ENCODE results near the gene PRTG. TPM values are rescaled to one million over a fixed set of nuclear protein-coding genes. Genes with fewer than 3 reads are reported as not detected.

Gene PRTG
- total and polyA plus RNA-seq, 2 of the 13 experiments (the other 11 are each of a cell fraction or from before 2014, with no cell fraction given): 13.2 to 22.3 TPM

- no peak for TF ChIP-seq GMEB2 (CRISPR knock-in tag; IDR thresholded peaks at IDR 0.05; ENCODE audit: low read depth)
- TF ChIP-seq ZNF639 (CRISPR knock-in tag; conservative IDR thresholded peaks at IDR 0.05): no peak
- TF ChIP-seq ZNF576 (CRISPR knock-in tag; IDR thresholded peaks at IDR 0.05): no peak
- TF ChIP-seq ZNF281 (CRISPR knock-in tag; IDR thresholded peaks at IDR 0.05; ENCODE audit: borderline replicate concordance): peak; percentile 95
- 0 out of 2 replicates have a peak, but pooled peaks have one; percentile 39 for TF ChIP-seq JUND (CRISPR knock-in tag; IDR thresholded peaks at IDR 0.05)
- TF ChIP-seq ZMYM4 (CRISPR knock-in tag; IDR thresholded peaks at IDR 0.05): peak; percentile 87; the same call in 1 of the 2 replicates
- TF ChIP-seq MXD4 (CRISPR knock-in tag; IDR thresholded peaks at IDR 0.05): no peak
- TF ChIP-seq RARG (CRISPR knock-in tag; IDR thresholded peaks at IDR 0.05; ENCODE audit: low read depth): no peak
- no peak for TF ChIP-seq SIN3B (IDR thresholded peaks at IDR 0.05; ENCODE audit: low read length)
- no peak for TF ChIP-seq CENPBD1 (CRISPR knock-in tag; IDR thresholded peaks at IDR 0.05; ENCODE audit: borderline replicate concordance, low read depth)
- TF ChIP-seq KDM5B (CRISPR knock-in tag; IDR thresholded peaks at IDR 0.05; ENCODE audit: borderline replicate concordance): peak; percentile 36; the same call in 1 of the 2 replicates
- TF ChIP-seq DMTF1 (CRISPR knock-in tag; IDR thresholded peaks at IDR 0.05): no peak
- no peak for TF ChIP-seq ZNF660 (CRISPR knock-in tag; IDR thresholded peaks at IDR 0.05; ENCODE audit: borderline replicate concordance, low read depth)
- no peak for TF ChIP-seq ZBTB34 (CRISPR knock-in tag; IDR thresholded peaks at IDR 0.05)
- no peak for TF ChIP-seq HHEX (CRISPR knock-in tag; IDR thresholded peaks at IDR 0.05)
Measured at GRCh38 chr15:55742927-55743728, at the start of gene PRTG (continued).

Measured in HepG2 (cell line).